ENCODE results near the gene EEPD1.

EEPD1 gene

GRCh38 chr7:36188906-36189305 lies 35.9 kb downstream of the EEPD1 start:
- FAIRE-seq, result no peak
- DNase-seq (ENCODE audit: insufficient read length, low spot score), result no peak

GRCh38 chr7:36190447-36191291 lies 37.6 kb downstream of the EEPD1 start:
- FAIRE-seq, result no peak
- DNase-seq (ENCODE audit: insufficient read length, low spot score), result no peak

- DNase-seq (ENCODE audit: insufficient read length, low spot score) (no peak), FAIRE-seq (no peak)
These were observed 38.4 kb downstream of the EEPD1 start for GRCh38 chr7:36191292-36191920.

- FAIRE-seq (peak; percentile 8), DNase-seq (ENCODE audit: insufficient read length, low spot score) (no peak)
These were observed 39.2 kb downstream of the EEPD1 start for GRCh38 chr7:36192053-36192824.

- no peak for DNase-seq (ENCODE audit: insufficient read length, low spot score)
- FAIRE-seq, result no peak
These were observed 39.8 kb downstream of the EEPD1 start for GRCh38 chr7:36192877-36193276.

GRCh38 chr7:36198854-36199266 lies 45.8 kb downstream of the EEPD1 start:
- no peak for DNase-seq (ENCODE audit: insufficient read length, low spot score)
- FAIRE-seq, result no peak

- DNase-seq (ENCODE audit: insufficient read length, low spot score) (no peak), FAIRE-seq (no peak)
These were observed 46.3 kb downstream of the EEPD1 start for GRCh38 chr7:36199329-36199728.

- no peak for FAIRE-seq
- no peak for DNase-seq (ENCODE audit: insufficient read length, low spot score)
These were observed 48.2 kb downstream of the EEPD1 start for GRCh38 chr7:36201122-36201723.

- no peak for DNase-seq (ENCODE audit: insufficient read length, low spot score)
- no peak for FAIRE-seq
These were observed 49.3 kb downstream of the EEPD1 start for GRCh38 chr7:36202398-36202797.

GRCh38 chr7:36203071-36203790 lies 50.2 kb downstream of the EEPD1 start:
- FAIRE-seq, result no peak
- no peak for DNase-seq (ENCODE audit: insufficient read length, low spot score)

GRCh38 chr7:36204044-36204663 lies 51.1 kb downstream of the EEPD1 start:
- FAIRE-seq, result no peak

GRCh38 chr7:36204929-36205635 lies 52.0 kb downstream of the EEPD1 start:
- DNase-seq (ENCODE audit: insufficient read length, low spot score) (no peak), FAIRE-seq (no peak)

More at GRCh38 chr7:36204044-36204663, 51.1 kb downstream of the EEPD1 start:
- DNase-seq (ENCODE audit: insufficient read length, low spot score), result no peak

GRCh38 chr7:36205803-36206202 lies 52.7 kb downstream of the EEPD1 start:
- no peak for FAIRE-seq
- no peak for DNase-seq (ENCODE audit: insufficient read length, low spot score)

GRCh38 chr7:36207451-36208291 lies 54.6 kb downstream of the EEPD1 start:
- DNase-seq (ENCODE audit: insufficient read length, low spot score), result no peak

GRCh38 chr7:36208426-36208825 lies 55.4 kb downstream of the EEPD1 start:
- FAIRE-seq (no peak), DNase-seq (ENCODE audit: insufficient read length, low spot score) (no peak)

More at GRCh38 chr7:36207451-36208291, 54.6 kb downstream of the EEPD1 start:
- no peak for FAIRE-seq

GRCh38 chr7:36208997-36209813 lies 56.2 kb downstream of the EEPD1 start:
- DNase-seq (ENCODE audit: insufficient read length, low spot score), result no peak
- no peak for FAIRE-seq

- DNase-seq (ENCODE audit: insufficient read length, low spot score), result no peak
- FAIRE-seq, result no peak
These were observed 56.7 kb downstream of the EEPD1 start for GRCh38 chr7:36209814-36210183.

Data from GM19239 (cell line).